ENCODE results near the gene CNIH3.
"Not testable (repeated sequence)": the region's sequence is repeated elsewhere in the genome, so short reads cannot be mapped to it uniquely, and the experiment has no call there.

The CNIH3 gene

DNA sequence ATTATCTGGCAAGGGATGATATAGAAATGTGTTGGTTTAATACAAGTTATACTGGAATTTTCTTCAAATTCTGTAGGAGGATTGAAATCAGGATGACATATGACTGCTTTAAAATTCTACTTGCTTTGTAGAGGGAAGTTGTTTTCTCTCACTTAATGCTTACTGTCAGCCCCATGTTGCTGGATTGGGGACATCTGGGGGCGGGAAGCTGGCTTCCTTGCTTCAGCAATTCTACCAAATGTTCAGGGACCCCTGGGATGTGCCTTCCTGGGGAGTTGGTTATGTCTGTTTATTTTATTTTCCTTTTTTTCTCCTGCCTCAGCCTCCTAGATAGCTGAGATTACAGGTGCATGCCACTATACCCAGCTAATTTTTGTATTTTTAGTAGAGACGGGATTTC lies 63.5 kb downstream of the CNIH3 start:
- Histone ChIP-seq H3K4me2 (peak overlapping the region in 3 of 11 experiments; percentile 28 to 51 (median 34); a peak in 6 of 22 replicates), H3K9me3 (replicated peaks in 1 of 11) (no peaks in the 10 kb centered on the region), H3K27me3 (no peaks in the 10 kb centered on the region), H3K27ac (no peak overlapping the region), H3K9ac (no peak overlapping the region), H3K4me3 (no peak overlapping the region), H4K20me1 (no peaks in the 10 kb centered on the region), H3K4me1 (peaks cover 0 to 8% (median 0%) of the 10 kb centered on the region in 10 experiments; a peak in 4 of 20 replicates), H3K36me3 (no peaks in the 10 kb centered on the region)
- TF ChIP-seq Cebpa-rat (IDR thresholded peaks at IDR 0.05): no peak

DNA sequence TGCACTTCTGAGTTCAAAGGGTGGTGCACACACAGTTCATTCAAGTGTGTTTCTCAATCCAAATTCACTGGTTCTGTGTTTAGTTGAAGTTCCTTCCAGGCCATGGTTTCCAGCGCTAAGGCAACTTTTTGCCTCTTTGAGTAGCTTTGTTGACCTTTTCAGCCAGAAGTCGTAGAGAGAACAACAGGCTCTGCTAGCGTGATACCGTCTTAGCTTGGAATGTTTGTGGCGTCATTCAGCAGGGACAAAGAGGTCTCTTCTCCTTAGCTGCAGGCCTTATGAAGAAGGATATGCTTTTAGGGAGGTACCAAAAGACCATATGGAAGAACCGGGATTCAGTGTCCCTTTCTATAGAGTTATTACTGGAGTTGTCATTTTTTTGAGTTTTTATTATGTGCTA lies 65.7 kb downstream of the CNIH3 start:
- Histone ChIP-seq H3K36me3 (no peaks in the 10 kb centered on the region), H3K9me3 (replicated peaks in 1 of 11) (no peaks in the 10 kb centered on the region; a peak in 1 of 22 replicates), H3K4me1 (peaks cover 0 to 8% (median 0%) of the 10 kb centered on the region in 10 experiments; a peak in 4 of 20 replicates), H3K9ac (no peak overlapping the region), H3K27me3 (no peaks in the 10 kb centered on the region), H3K4me3 (no peak overlapping the region), H4K20me1 (no peaks in the 10 kb centered on the region), H3K27ac (no peak overlapping the region), H3K4me2 (no peak overlapping the region)
- TF ChIP-seq Cebpa-rat (IDR thresholded peaks at IDR 0.05): no peak

DNA sequence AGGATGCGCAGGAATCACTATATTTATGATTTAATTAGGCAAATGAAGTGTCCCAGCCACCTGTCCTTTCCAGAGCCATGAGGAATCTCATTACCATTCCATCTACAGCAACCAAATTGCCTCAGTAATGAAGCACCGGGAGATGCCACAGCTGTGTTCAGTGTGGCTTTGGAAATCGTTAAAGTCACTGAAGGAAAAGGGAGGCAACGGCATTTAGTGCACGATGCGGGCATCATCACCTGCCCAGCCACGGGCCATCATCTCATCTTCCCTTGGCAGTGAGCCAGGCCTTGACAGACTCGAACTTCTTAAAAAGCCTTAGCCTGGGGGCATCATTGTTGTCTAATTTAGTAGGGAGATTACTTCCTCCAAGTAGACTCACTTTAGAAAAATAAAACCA lies 67.8 kb downstream of the CNIH3 start:
- no peaks in the 10 kb centered on the region; a peak in 1 of 22 replicates for H3K9me3 ChIP-seq (replicated peaks in 1 of 11)
- no peaks in the 10 kb centered on the region for H4K20me1 ChIP-seq
- no peak overlapping the region for H3K4me3 ChIP-seq
- H3K9ac ChIP-seq: no peak overlapping the region
- H3K4me2 ChIP-seq: no peak overlapping the region
- H3K36me3 ChIP-seq: no peaks in the 10 kb centered on the region
- TF ChIP-seq Cebpa-rat (IDR thresholded peaks at IDR 0.05): no peak
- peaks cover 0 to 8% (median 0%) of the 10 kb centered on the region in 10 experiments; a peak in 4 of 20 replicates for H3K4me1 ChIP-seq
- H3K27ac ChIP-seq: no peak overlapping the region
- H3K27me3 ChIP-seq: no peaks in the 10 kb centered on the region

DNA sequence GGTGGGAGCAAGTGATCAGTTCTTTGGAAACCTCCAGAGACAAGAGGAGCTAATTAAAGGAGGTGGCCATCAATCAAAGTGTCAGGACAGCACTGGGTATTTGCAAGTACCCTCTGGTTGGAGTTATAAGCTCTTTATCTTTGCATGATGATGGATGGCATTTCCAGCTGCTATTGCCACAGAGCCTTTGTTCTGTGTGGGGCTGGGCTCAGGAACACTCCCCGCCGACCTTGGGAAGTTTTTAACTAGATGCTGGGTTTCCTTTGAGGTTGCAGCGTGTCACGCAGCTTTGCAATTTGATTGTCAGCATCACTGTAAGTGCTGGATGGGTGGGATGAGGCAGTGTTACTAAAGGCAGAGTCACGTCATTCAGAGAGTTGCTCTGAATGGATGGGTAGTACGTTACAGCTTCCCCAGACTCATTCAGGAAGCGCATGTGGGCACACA lies 68.9 kb downstream of the CNIH3 start:
- Histone ChIP-seq H4K20me1 (no peaks in the 10 kb centered on the region), H3K4me2 (no peak overlapping the region), H3K9me3 (replicated peaks in 1 of 11) (no peaks in the 10 kb centered on the region; a peak in 1 of 22 replicates), H3K4me3 (no peak overlapping the region), H3K27ac (no peak overlapping the region), H3K36me3 (no peaks in the 10 kb centered on the region), H3K27me3 (no peaks in the 10 kb centered on the region), H3K4me1 (0 out of 20 replicates have a peak, but pooled peaks cover 0 to 2% (median 0%) of the 10 kb centered on the region in 10 experiments), H3K9ac (no peak overlapping the region)
- no peak for TF ChIP-seq Cebpa-rat (IDR thresholded peaks at IDR 0.05)

DNA sequence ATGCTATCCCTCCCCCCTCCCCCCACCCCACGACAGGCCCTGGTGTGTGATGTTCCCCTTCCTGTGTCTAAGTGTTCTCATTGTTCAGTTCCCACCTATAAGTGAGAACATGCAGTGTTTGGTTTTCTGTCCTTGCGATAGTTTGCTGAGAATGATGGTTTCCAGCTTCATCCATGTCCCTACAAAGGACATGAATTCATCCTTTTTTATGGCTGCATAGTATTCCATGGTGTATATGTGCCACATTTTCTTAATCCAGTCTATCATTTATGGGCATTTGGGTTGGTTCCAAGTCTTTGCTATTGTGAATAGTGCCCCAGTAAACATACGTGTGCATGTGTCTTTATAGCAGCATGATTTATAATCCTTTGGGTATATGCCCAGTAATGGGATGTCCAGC lies 70.0 kb downstream of the CNIH3 start:
- H3K4me2 ChIP-seq; H3K27ac ChIP-seq; H3K4me3 ChIP-seq; H4K20me1 ChIP-seq; H3K9me3 ChIP-seq (replicated peaks in 1 of 11); H3K27me3 ChIP-seq; H3K36me3 ChIP-seq; H3K4me1 ChIP-seq; H3K9ac ChIP-seq: not testable (repeated sequence)

DNA sequence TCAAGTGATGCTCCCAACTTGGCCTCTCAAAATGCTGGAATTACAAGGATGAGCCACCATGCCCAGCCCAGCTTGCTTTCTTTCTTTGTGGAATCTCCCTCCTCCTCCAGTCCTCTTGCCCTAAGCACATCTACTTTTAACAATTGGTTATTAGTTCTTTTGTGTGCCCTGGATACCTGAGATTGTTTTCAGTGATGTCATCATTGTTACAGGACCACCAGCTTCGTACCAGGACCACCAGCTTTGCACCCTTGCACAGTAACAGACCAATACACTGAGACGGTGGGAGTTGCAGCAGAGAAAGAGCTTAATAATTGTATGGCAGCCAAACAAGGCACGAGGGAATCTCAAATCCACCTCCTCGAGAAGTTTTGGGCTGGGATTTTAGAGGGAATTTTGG lies 71.3 kb downstream of the CNIH3 start:
- no peak overlapping the region for H3K9ac ChIP-seq
- H3K27me3 ChIP-seq: no peaks in the 10 kb centered on the region
- H3K36me3 ChIP-seq: no peaks in the 10 kb centered on the region
- H4K20me1 ChIP-seq: no peaks in the 10 kb centered on the region
- no peaks in the 10 kb centered on the region for H3K4me1 ChIP-seq
- no peak overlapping the region for H3K27ac ChIP-seq
- no peak overlapping the region for H3K4me3 ChIP-seq
- no peaks in the 10 kb centered on the region; a peak in 1 of 22 replicates for H3K9me3 ChIP-seq (replicated peaks in 1 of 11)
- TF ChIP-seq Cebpa-rat (IDR thresholded peaks at IDR 0.05): no peak
- no peak overlapping the region for H3K4me2 ChIP-seq

DNA sequence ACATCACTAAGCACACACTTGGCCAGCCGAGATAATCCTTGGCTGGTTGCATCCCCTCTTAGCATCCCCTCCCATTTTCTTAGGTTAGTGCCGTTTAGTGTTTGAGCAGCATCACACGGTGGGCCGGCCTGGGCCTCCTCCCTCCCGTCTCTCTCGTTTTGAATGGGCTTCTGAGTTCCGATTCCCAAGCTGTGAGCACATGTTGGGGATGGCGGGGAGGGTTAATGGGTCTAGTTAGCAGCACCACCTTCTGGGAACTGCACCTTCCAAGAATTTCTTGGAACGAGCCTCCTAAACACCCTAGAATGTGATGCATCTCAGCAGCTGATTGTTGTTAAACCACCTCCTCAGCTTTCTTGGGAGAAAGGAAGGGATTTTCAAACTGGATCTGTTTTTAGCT lies 73.3 kb downstream of the CNIH3 start:
- Histone ChIP-seq H3K4me2 (no peak overlapping the region), H3K9ac (no peak overlapping the region), H3K27me3 (no peaks in the 10 kb centered on the region), H3K4me1 (no peaks in the 10 kb centered on the region), H3K9me3 (replicated peaks in 1 of 11) (no peaks in the 10 kb centered on the region; a peak in 1 of 22 replicates), H4K20me1 (no peaks in the 10 kb centered on the region), H3K36me3 (no peaks in the 10 kb centered on the region), H3K4me3 (no peak overlapping the region), H3K27ac (no peak overlapping the region)
- TF ChIP-seq Cebpa-rat (IDR thresholded peaks at IDR 0.05): no peak

DNA sequence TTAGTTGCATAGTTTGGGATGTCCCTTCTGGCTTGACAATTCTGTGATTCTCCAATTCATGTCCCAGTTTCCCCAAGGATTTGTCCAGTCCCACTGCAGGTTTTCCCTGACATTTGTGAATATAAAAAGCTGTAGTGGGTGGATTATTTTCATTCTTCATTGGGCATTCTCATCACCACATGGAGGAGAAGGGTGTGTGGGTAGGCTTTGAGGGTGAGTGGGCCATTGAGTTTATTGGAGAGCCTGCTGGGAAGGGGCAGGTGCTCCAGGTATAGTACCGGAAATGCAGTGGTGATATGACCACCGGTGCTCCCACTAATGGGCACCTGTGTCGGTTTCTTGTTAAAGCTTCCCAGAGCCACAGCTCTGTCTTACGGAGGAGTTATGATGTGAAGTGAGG lies 74.5 kb downstream of the CNIH3 start:
- no peak for TF ChIP-seq Cebpa-rat (IDR thresholded peaks at IDR 0.05)

DNA sequence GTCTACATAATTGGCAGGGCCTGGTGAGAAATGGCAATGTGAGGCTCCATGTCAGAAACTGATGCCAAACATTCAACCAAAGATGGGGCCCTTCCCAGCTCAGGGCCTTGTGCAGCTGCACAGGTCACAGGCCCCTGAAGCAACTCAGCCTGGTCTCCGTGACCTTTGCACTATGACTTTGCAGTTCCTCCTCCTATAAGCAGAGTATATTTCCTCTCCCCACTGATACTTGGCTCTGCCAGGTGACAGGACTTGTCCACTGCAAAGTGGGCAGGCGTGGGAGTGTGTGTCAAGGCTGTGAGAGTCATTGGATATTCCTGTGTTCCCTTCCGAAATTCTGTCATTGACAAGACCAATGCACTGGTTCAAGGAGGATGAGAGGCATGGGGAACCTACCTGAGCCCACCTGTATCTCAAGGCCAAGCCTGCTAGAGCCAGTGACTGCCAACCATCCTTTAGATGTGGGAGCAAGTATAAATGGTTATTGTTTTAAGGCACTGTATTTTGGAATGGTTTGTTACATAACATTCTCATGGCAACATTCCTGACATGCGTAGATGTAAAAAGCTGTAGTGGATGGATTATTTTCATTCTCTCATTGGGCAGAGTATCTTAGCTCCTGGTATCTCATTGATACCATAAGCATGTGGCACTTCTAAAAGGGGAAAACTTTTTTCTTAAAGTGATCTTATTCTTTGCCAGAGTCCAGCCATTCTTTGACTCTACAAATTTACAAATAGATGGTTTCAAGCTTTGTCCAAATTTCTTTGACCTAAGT lies 75.2 kb downstream of the CNIH3 start:
- Histone ChIP-seq H3K9me3 (replicated peaks in 1 of 11) (no peaks in the 10 kb centered on the region; a peak in 1 of 22 replicates), H3K36me3 (no peaks in the 10 kb centered on the region), H3K27me3 (no peaks in the 10 kb centered on the region), H3K4me1 (peaks cover 0 to 3% (median 0%) of the 10 kb centered on the region in 10 experiments; a peak in 2 of 20 replicates), H3K9ac (no peak overlapping the region), H4K20me1 (no peaks in the 10 kb centered on the region), H3K27ac (no peak overlapping the region), H3K4me3 (no peak overlapping the region), H3K4me2 (no peak overlapping the region)
- TF ChIP-seq Cebpa-rat (IDR thresholded peaks at IDR 0.05): no peak

More for the DNA sequence above, 74.5 kb downstream of the CNIH3 start:
- Histone ChIP-seq H3K4me1 (no peaks in the 10 kb centered on the region), H3K4me2 (no peak overlapping the region), H3K9ac (no peak overlapping the region), H3K36me3 (no peaks in the 10 kb centered on the region), H3K27me3 (no peaks in the 10 kb centered on the region), H4K20me1 (no peaks in the 10 kb centered on the region), H3K27ac (no peak overlapping the region), H3K9me3 (replicated peaks in 1 of 11) (no peaks in the 10 kb centered on the region; a peak in 1 of 22 replicates), H3K4me3 (no peak overlapping the region)

DNA sequence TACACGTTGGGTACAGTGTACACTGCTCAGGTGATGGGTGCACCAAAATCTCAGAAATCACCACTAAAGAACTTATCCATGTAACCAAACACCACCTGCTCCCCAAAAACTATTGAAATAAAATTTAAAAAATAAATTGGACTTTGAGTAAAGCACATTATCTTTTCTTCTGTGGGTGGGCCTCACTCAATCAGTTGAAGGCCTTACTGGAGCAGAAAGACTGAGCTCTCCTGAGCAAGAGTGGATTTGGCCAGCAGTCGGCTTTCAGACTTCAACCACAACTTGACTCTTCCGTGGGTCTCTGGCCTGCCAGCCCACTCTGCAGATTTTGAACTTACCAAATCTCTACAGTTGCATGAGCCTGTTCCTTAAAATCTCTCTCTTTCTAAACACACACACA lies 78.9 kb downstream of the CNIH3 start:
- H3K27ac ChIP-seq: no peak overlapping the region
- H3K4me3 ChIP-seq: no peak overlapping the region
- no peak overlapping the region for H3K9ac ChIP-seq
- no peaks in the 10 kb centered on the region for H3K36me3 ChIP-seq
- H3K4me1 ChIP-seq: peaks cover 0 to 27% (median 0%) of the 10 kb centered on the region in 10 experiments; a peak in 4 of 20 replicates
- no peak for TF ChIP-seq Cebpa-rat (IDR thresholded peaks at IDR 0.05)
- H3K4me2 ChIP-seq: no peak overlapping the region
- no peaks in the 10 kb centered on the region for H4K20me1 ChIP-seq
- H3K9me3 ChIP-seq (replicated peaks in 1 of 11): no peaks in the 10 kb centered on the region
- H3K27me3 ChIP-seq: no peaks in the 10 kb centered on the region

All from BLaER1 treated with 17β-estradiol and CSF1 and Interleukin-3, amounts not matched to agents 10 nM and 100 nM (cell line).